ENCODE data around the gene NXPH4. TPM values are rescaled to one million over a fixed set of nuclear protein-coding genes. Genes with fewer than 3 reads are reported as not detected.

The NXPH4 gene
- polyA plus RNA-seq, 1 donor = 0.91 TPM

- peaks cover 16% of the 10 kb centered on the region for H3K9me3 ChIP-seq (ENCODE audit: control insufficient read depth, low read depth, low read length)
- peaks cover 89% of the 10 kb centered on the region for H3K27me3 ChIP-seq (ENCODE audit: control insufficient read depth, insufficient read depth, low read length)
- H3K4me3 ChIP-seq (ENCODE audit: low read length) = peak overlapping the region; percentile 30
- no CpG with 5 or more reads among the region's 47 CpGs for WGBS (ENCODE audit: insufficient coverage, low lambda C conversion rate)
- peaks cover 3% of the 10 kb centered on the region for H3K36me3 ChIP-seq (ENCODE audit: control insufficient read depth, insufficient read depth, low read length)
- DNase-seq = peak; percentile 78 to 80
- peaks cover 54% of the 10 kb centered on the region for H3K4me1 ChIP-seq (ENCODE audit: control insufficient read depth, insufficient read depth, low read length)
- no peak overlapping the region for H3K27ac ChIP-seq (ENCODE audit: low read length)
Measured at GRCh38 chr12:57238854-57239554, 22.4 kb downstream of the NXPH4 start.

- Histone ChIP-seq H3K4me1 (ENCODE audit: control insufficient read depth, insufficient read depth, low read length) (peaks cover 54% of the 10 kb centered on the region), H3K27ac (ENCODE audit: low read length) (no peak overlapping the region), H3K36me3 (ENCODE audit: control insufficient read depth, insufficient read depth, low read length) (no peaks in the 10 kb centered on the region), H3K4me3 (ENCODE audit: low read length) (peak overlapping the region; percentile 42), H3K9me3 (ENCODE audit: control insufficient read depth, low read depth, low read length) (peaks cover 16% of the 10 kb centered on the region), H3K27me3 (ENCODE audit: control insufficient read depth, insufficient read depth, low read length) (peaks cover 94% of the 10 kb centered on the region)
- WGBS (ENCODE audit: insufficient coverage, low lambda C conversion rate) = 0% methylated on average over 2 of the region's 14 CpGs
- DNase-seq = no peak
Measured at GRCh38 chr12:57239587-57240065, 23.0 kb downstream of the NXPH4 start.

- Histone ChIP-seq H3K27me3 (ENCODE audit: control insufficient read depth, insufficient read depth, low read length) (peaks cover 91% of the 10 kb centered on the region), H3K27ac (ENCODE audit: low read length) (no peak overlapping the region)
Measured at GRCh38 chr12:57240066-57240921, 23.7 kb downstream of the NXPH4 start.

GRCh38 chr12:57240926-57241401 lies 24.4 kb downstream of the NXPH4 start:
- Histone ChIP-seq H3K36me3 (ENCODE audit: control insufficient read depth, insufficient read depth, low read length) (no peaks in the 10 kb centered on the region), H3K27ac (ENCODE audit: low read length) (no peak overlapping the region), H3K27me3 (ENCODE audit: control insufficient read depth, insufficient read depth, low read length) (peaks cover 85% of the 10 kb centered on the region), H3K4me3 (ENCODE audit: low read length) (peak overlapping the region; percentile 42), H3K9me3 (ENCODE audit: control insufficient read depth, low read depth, low read length) (peaks cover 16% of the 10 kb centered on the region), H3K4me1 (ENCODE audit: control insufficient read depth, insufficient read depth, low read length) (peaks cover 54% of the 10 kb centered on the region)
- no peak for DNase-seq
- WGBS (ENCODE audit: insufficient coverage, low lambda C conversion rate) = no CpG with 5 or more reads among the region's 19 CpGs

More at GRCh38 chr12:57240066-57240921, 23.7 kb downstream of the NXPH4 start:
- peak overlapping the region; percentile 42 for H3K4me3 ChIP-seq (ENCODE audit: low read length)
- H3K36me3 ChIP-seq (ENCODE audit: control insufficient read depth, insufficient read depth, low read length) = no peaks in the 10 kb centered on the region
- DNase-seq = peak; percentile 43 to 56
- no CpG with 5 or more reads among the region's 72 CpGs for WGBS (ENCODE audit: insufficient coverage, low lambda C conversion rate)
- peaks cover 54% of the 10 kb centered on the region for H3K4me1 ChIP-seq (ENCODE audit: control insufficient read depth, insufficient read depth, low read length)
- H3K9me3 ChIP-seq (ENCODE audit: control insufficient read depth, low read depth, low read length) = peaks cover 16% of the 10 kb centered on the region

DNA sequence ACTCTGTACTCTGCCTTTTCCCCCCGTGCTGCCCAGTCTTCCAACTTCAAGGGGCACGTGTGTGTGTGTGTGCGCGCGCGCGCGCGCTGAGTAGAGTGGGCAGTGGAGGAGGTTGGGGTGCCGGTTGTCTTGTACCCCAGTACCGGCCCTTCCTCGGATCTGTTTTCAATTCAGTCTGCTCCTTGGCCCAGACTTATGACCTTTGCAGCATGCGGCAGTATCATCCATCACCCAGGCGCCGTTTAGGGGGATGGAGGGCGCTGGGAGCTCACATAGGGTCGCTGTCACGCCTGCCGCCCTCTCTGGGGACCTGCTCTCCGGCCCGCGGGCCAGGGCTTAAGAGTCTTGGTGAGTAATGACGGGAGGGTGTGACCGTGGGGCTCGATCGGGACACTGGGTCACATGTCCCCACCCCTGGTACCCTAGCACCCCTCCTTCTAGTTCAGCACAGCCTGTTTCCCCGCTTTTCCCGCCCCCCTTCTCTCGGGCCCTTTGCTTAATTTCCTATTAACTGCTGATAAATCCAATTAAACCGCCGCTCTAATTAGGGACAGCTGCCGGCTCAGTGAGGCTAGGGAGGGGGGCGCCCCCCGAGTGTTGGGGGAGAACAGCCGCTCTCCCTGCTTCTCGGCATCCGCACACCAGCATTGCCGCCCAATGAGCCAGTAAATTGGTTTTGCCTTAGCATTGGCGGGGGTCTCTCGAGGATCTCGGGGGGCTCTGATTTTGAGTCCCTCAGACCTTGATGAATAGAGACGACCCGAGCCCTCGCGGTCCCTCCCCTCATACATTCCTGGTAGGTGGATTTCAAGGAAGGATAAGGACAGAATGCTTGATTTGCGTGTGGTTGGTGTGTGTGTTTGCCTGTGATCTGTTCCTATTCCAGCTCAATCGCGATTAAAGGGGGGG lies 25.1 kb downstream of the NXPH4 start:
- Histone ChIP-seq H3K36me3 (ENCODE audit: control insufficient read depth, insufficient read depth, low read length) (no peaks in the 10 kb centered on the region), H3K9me3 (ENCODE audit: control insufficient read depth, low read depth, low read length) (peaks cover 12% of the 10 kb centered on the region), H3K27me3 (ENCODE audit: control insufficient read depth, insufficient read depth, low read length) (peaks cover 78% of the 10 kb centered on the region), H3K4me1 (ENCODE audit: control insufficient read depth, insufficient read depth, low read length) (peaks cover 54% of the 10 kb centered on the region), H3K4me3 (ENCODE audit: low read length) (no peak overlapping the region), H3K27ac (ENCODE audit: low read length) (no peak overlapping the region)
- no peak for DNase-seq
- WGBS (ENCODE audit: insufficient coverage, low lambda C conversion rate) = no CpG with 5 or more reads among the region's 48 CpGs

- H3K36me3 ChIP-seq (ENCODE audit: control insufficient read depth, insufficient read depth, low read length) = no peaks in the 10 kb centered on the region
- H3K9me3 ChIP-seq (ENCODE audit: control insufficient read depth, low read depth, low read length) = peaks cover 12% of the 10 kb centered on the region
- no peak for DNase-seq
- no peak overlapping the region for H3K27ac ChIP-seq (ENCODE audit: low read length)
- peaks cover 71% of the 10 kb centered on the region for H3K27me3 ChIP-seq (ENCODE audit: control insufficient read depth, insufficient read depth, low read length)
- no CpG with 5 or more reads among the region's 18 CpGs for WGBS (ENCODE audit: insufficient coverage, low lambda C conversion rate)
- H3K4me1 ChIP-seq (ENCODE audit: control insufficient read depth, insufficient read depth, low read length) = peaks cover 54% of the 10 kb centered on the region
- peak overlapping the region; percentile 38 for H3K4me3 ChIP-seq (ENCODE audit: low read length)
Measured at GRCh38 chr12:57242329-57242690, 25.7 kb downstream of the NXPH4 start.

- no CpG with 5 or more reads among the region's 45 CpGs for WGBS (ENCODE audit: insufficient coverage, low lambda C conversion rate)
- H3K36me3 ChIP-seq (ENCODE audit: control insufficient read depth, insufficient read depth, low read length) = no peaks in the 10 kb centered on the region
- no peak overlapping the region for H3K27ac ChIP-seq (ENCODE audit: low read length)
- H3K9me3 ChIP-seq (ENCODE audit: control insufficient read depth, low read depth, low read length) = peaks cover 12% of the 10 kb centered on the region
- peak overlapping the region; percentile 38 for H3K4me3 ChIP-seq (ENCODE audit: low read length)
- DNase-seq = peak; percentile 50 to 58
- H3K27me3 ChIP-seq (ENCODE audit: control insufficient read depth, insufficient read depth, low read length) = peaks cover 66% of the 10 kb centered on the region
- H3K4me1 ChIP-seq (ENCODE audit: control insufficient read depth, insufficient read depth, low read length) = peaks cover 52% of the 10 kb centered on the region
Measured at GRCh38 chr12:57242691-57243454, 26.3 kb downstream of the NXPH4 start.

DNA sequence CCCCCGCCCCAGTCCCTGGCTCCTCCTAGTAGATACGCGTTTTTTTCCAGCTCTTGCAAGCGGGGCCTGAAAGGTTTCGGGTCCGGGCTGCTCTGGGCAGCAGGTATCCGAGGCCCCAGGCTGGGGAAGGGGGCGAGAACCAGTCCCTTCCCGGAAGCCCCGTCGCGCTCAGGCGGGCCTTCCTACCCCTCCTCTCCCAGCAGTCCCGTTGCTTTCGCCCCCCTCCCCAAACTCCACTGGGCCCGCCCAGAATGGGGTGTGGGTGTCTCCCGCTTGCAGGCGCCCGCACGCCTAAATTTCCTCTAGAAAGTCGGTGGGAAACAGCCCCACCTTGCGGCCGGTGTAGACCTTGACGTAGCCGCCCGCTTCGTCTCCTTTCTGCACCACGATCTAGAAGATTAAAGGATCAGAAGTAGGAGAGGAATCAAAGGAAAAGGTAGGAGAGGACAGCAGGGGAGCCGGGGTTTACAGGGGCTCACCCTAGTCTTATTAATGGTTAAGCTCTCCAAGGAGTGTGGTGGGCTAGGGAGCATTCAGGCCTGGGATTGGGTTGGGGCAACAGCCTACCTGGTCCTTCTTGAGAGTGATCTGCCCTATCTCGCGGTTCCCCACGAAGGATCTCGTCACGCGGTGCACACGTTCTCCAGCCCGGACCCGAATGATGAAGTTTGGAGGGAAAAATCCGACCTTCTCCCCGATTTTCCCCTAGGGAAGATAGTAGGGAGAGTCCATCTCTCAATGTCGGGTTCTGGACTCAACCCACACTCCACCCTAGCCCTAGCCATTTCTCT lies 27.1 kb downstream of the NXPH4 start:
- peaks cover 57% of the 10 kb centered on the region for H3K27me3 ChIP-seq (ENCODE audit: control insufficient read depth, insufficient read depth, low read length)
- DNase-seq = peak; percentile 47 to 71
- no peaks in the 10 kb centered on the region for H3K36me3 ChIP-seq (ENCODE audit: control insufficient read depth, insufficient read depth, low read length)
- peaks cover 44% of the 10 kb centered on the region for H3K4me1 ChIP-seq (ENCODE audit: control insufficient read depth, insufficient read depth, low read length)
- peaks cover 12% of the 10 kb centered on the region for H3K9me3 ChIP-seq (ENCODE audit: control insufficient read depth, low read depth, low read length)
- H3K27ac ChIP-seq (ENCODE audit: low read length) = no peak overlapping the region
- 0% methylated on average over 1 of the region's 41 CpGs for WGBS (ENCODE audit: insufficient coverage, low lambda C conversion rate)
- H3K4me3 ChIP-seq (ENCODE audit: low read length) = peak overlapping the region; percentile 38

GRCh38 chr12:57244312-57244696 lies 27.7 kb downstream of the NXPH4 start:
- Histone ChIP-seq H3K27ac (ENCODE audit: low read length) (no peak overlapping the region), H3K4me3 (ENCODE audit: low read length) (no peak overlapping the region), H3K27me3 (ENCODE audit: control insufficient read depth, insufficient read depth, low read length) (peaks cover 52% of the 10 kb centered on the region), H3K9me3 (ENCODE audit: control insufficient read depth, low read depth, low read length) (peaks cover 12% of the 10 kb centered on the region), H3K36me3 (ENCODE audit: control insufficient read depth, insufficient read depth, low read length) (no peaks in the 10 kb centered on the region), H3K4me1 (ENCODE audit: control insufficient read depth, insufficient read depth, low read length) (peaks cover 41% of the 10 kb centered on the region)
- no CpG with 5 or more reads among the region's 6 CpGs for WGBS (ENCODE audit: insufficient coverage, low lambda C conversion rate)
- DNase-seq = no peak

Data from large intestine (tissue), 3 donors.